Stomach (tissue), 9 donors: Measurements from ENCODE around the gene DISC1. TPM values are rescaled to one million over a fixed set of nuclear protein-coding genes. Genes with fewer than 3 reads are reported as not detected.

Source experiments
- DNase-seq, 2 donors: peaks; one replicate each; pipeline versions ENCODE4 v3.0.0 to v3.0.0-alpha.2; 2013 to 2019
- H3K27ac ChIP-seq, 5 donors: fragments of 200-600 bp in 4 of 5; sonication (generic) in 4 of 5; one replicate each; pipeline ENCODE4 v1.5.1; 2013 to 2019; ENCODE audit warnings: mild to moderate bottlenecking in 1 of 5, moderate library complexity in 1 of 5
- H3K27me3 ChIP-seq, 3 donors: fragments of 200-600 bp; sonication (generic); one replicate each; pipeline ENCODE4 v1.5.1; 2017 to 2019; ENCODE audit warnings: mixed run types in 1 of 3
- H3K36me3 ChIP-seq, 4 donors: fragments of 200-600 bp; sonication (generic); 1 replicate in 3 of 4; 2 replicates in 1 of 4; pipeline ENCODE4 v1.5.1; 2016 to 2019
- H3K4me1 ChIP-seq, 4 donors: fragments of 200-600 bp; sonication (generic); one replicate each; pipeline ENCODE4 v1.5.1; 2016 to 2019
- H3K4me3 ChIP-seq, 4 donors: fragments of 200-600 bp; sonication (generic) in 3 of 4; one replicate each; pipeline ENCODE4 v1.5.1; 2016 to 2019; ENCODE audit warnings: mild to moderate bottlenecking in 1 of 4
- H3K9me3 ChIP-seq, 4 donors: fragments of 200-600 bp; sonication (generic); one replicate each; pipeline ENCODE4 v1.5.1; 2016 to 2019
- EP300 ChIP-seq: sonication (generic); formaldehyde crosslinking; IDR thresholded peaks from one replicate; pipeline ENCODE4 v1.6.1; 2017; ENCODE audit warnings: antibody characterized with exemption
- POLR2A ChIP-seq, 4 donors: fragments of 450-650 bp; IDR thresholded peaks; one replicate each; pipeline ENCODE4 v1.6.1; 2016; ENCODE audit warnings: antibody characterized with exemption in 4 of 4, control low read depth in 2 of 4, mild to moderate bottlenecking in 1 of 4, moderate library complexity in 1 of 4
- POLR2AphosphoS5 ChIP-seq, 3 donors: sonication (generic); formaldehyde crosslinking; IDR thresholded peaks; one replicate each; pipeline ENCODE4 v1.6.1; 2016; ENCODE audit warnings: antibody characterized with exemption in 3 of 3
- WGBS, 5 donors: extraction: QIAGEN DNeasy Blood & Tissue Kit in 3 of 5; methylation state at CpG; one replicate each; pipeline versions ENCODE4 v1.1.5 to v1.1.7; 2013 to 2018; 5-methylcytosine and 5-hydroxymethylcytosine counted together
- intact Hi-C: fragments of 100-400 bp; cut with DNase I; formaldehyde crosslinking; loops from one replicate; pipeline ENCODE4 v1.15.1; 2023; ENCODE audit warnings: low total_unique reads
- polyA plus RNA-seq, 3 donors: library from polyadenylated mRNA; stranded (reverse); fragments of 200-250 nt; gene quantifications; one replicate each; pipeline ENCODE4 v1.2.3, GENCODE V29; 2013
- total RNA-seq, 5 donors: library from RNA; depleted of rRNA; stranded (reverse); fragments of >200 nt; gene quantifications; one replicate each; pipeline versions ENCODE4 v1.1.0 to v1.2.3, GENCODE V29; 2014 to 2016
- TF ChIP-seq, protein P1 (sequence below), 7 experiments: fragments of 450-650 bp in 4 of 7; fragments of 200-600 bp in 3 of 7; sonication (generic) in 3 of 7; IDR thresholded peaks; one replicate each; pipeline ENCODE4 v1.5.1; 2016 to 2019; ENCODE audit warnings: antibody characterized with exemption in 7 of 7, control low read depth in 2 of 7, mild to moderate bottlenecking in 1 of 7
- donor health status: healthy with polysubstance abuse.
- donor health status: Bipolar disorder and iron deficiency.
- donor health status: healthy.

DISC1 gene
- total and polyA plus RNA-seq, 8 donors = 0.43 to 29.8 (median 1.6) TPM

DNA sequence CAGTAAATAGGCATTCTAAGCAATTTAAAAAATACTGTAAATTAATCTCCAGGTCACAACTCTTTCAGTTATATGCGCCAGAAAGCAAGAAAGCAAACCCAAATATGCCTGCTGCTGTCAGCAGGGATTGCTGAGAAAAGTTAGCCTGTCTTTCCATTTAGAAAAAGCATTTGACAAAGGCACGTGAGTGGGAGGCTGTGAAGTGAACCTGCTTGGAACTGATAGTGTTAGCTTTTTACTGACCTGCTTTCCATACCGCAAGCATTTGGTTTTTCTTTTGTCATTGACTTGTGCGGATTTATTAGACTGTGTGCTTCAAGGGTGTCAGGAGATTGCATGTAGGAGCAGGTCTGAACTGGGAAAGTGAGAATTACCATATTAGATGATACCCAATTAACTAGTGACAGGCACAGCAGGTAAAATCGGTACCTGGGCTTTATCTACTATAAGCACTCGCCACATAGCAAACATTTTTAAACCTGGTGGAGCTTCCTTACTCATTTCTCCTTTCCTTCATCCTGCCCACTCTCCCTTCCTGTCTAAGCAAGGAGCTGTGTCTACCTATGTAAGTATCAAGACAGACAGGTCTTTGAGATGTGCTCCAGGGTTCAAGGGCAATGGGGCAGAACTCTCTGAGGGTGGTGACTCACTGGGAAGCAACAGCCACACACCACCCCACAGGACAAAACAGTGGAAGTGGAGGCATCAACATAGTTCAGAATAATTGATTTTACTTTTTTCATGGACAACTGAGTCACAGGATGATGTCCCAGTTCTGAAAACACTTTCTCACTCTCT lies 323.9 kb downstream of the DISC1 start:
- TF ChIP-seq POLR2A (IDR thresholded peaks at IDR 0.05) = no peak
- TF ChIP-seq POLR2AphosphoS5 (IDR thresholded peaks at IDR 0.05) = no peak
- TF ChIP-seq, protein P1, sequence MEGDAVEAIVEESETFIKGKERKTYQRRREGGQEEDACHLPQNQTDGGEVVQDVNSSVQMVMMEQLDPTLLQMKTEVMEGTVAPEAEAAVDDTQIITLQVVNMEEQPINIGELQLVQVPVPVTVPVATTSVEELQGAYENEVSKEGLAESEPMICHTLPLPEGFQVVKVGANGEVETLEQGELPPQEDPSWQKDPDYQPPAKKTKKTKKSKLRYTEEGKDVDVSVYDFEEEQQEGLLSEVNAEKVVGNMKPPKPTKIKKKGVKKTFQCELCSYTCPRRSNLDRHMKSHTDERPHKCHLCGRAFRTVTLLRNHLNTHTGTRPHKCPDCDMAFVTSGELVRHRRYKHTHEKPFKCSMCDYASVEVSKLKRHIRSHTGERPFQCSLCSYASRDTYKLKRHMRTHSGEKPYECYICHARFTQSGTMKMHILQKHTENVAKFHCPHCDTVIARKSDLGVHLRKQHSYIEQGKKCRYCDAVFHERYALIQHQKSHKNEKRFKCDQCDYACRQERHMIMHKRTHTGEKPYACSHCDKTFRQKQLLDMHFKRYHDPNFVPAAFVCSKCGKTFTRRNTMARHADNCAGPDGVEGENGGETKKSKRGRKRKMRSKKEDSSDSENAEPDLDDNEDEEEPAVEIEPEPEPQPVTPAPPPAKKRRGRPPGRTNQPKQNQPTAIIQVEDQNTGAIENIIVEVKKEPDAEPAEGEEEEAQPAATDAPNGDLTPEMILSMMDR (IDR thresholded peaks at IDR 0.05) = no peak
- TF ChIP-seq EP300 = no peak
- intact Hi-C loops = no loop called here
- Histone ChIP-seq H3K36me3 (no peaks in the 10 kb centered on the region), H3K4me1 (peaks cover 0 to 6% (median 3%) of the 10 kb centered on the region in 4 donors), H3K27ac (no peak overlapping the region), H3K9me3 (peaks cover 0 to 5% (median 0%) of the 10 kb centered on the region in 4 donors), H3K27me3 (no peaks in the 10 kb centered on the region), H3K4me3 (no peak overlapping the region)
- no peak for DNase-seq
- WGBS, 5 donors = 44 to 60% (median 50%) methylated on average over 6 of the region's 6 CpGs

DNA sequence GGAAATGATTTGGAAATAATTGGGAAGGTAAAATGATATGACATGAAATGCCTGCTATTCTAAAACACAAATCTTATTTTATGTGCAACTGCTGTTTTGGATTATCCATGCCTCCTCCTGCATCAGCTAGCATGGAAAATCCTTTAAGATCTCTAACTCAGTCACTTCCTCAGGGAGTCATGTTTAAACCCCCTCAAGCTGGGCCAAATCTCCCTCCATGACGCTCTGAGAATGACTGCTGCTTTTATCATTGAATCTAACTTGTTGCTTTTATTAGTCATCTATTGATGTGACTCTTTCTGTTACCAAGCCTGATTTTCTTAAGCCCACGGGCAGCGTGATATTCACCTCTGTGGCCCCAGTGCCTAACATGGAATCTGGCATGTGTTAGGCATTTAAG lies 324.8 kb downstream of the DISC1 start:
- Histone ChIP-seq H3K4me3 (no peak overlapping the region), H3K4me1 (peaks cover 0 to 6% (median 3%) of the 10 kb centered on the region in 4 donors), H3K9me3 (peaks cover 0 to 7% (median 0%) of the 10 kb centered on the region in 4 donors), H3K36me3 (no peaks in the 10 kb centered on the region), H3K27ac (no peak overlapping the region), H3K27me3 (no peaks in the 10 kb centered on the region)
- intact Hi-C loops = no loop called here
- TF ChIP-seq, protein P1 (IDR thresholded peaks at IDR 0.05) = no peak
- no peak for TF ChIP-seq POLR2A (IDR thresholded peaks at IDR 0.05)
- TF ChIP-seq EP300 = no peak
- no peak for DNase-seq
- 60 to 86% (median 69%) methylated on average over 3 of the region's 3 CpGs for WGBS, 5 donors

DNA sequence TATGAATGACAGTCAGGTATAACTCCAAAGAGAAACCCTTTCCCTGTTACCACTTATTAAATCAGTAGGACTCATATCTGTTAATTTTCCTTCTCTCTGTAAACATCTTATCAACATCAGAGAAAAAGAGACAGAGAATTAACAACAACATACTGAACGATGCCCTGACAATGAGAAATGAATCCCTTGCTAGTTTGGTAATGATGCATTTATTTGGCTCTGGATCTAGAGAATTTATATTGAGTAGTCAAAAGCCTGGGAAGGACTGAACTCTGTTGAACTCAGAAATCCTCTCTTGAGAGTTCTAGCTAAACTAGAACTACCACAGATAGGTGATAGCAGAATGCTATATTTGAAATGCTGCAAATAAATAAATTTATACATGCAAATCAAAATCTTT lies 325.6 kb downstream of the DISC1 start:
- WGBS, 5 donors = 19 to 38% (median 29%) methylated on average over 1 of the region's 1 CpG
- intact Hi-C loops = no loop called here
- no peak for DNase-seq
- TF ChIP-seq POLR2AphosphoS5 (IDR thresholded peaks at IDR 0.05) = no peak
- no peaks in the 10 kb centered on the region for H3K27me3 ChIP-seq
- peaks cover 0 to 6% (median 3%) of the 10 kb centered on the region in 4 donors for H3K4me1 ChIP-seq
- H3K9me3 ChIP-seq = peaks cover 0 to 7% (median 6%) of the 10 kb centered on the region in 4 donors
- no peak overlapping the region for H3K27ac ChIP-seq
- H3K36me3 ChIP-seq = no peaks in the 10 kb centered on the region
- no peak overlapping the region for H3K4me3 ChIP-seq

DNA sequence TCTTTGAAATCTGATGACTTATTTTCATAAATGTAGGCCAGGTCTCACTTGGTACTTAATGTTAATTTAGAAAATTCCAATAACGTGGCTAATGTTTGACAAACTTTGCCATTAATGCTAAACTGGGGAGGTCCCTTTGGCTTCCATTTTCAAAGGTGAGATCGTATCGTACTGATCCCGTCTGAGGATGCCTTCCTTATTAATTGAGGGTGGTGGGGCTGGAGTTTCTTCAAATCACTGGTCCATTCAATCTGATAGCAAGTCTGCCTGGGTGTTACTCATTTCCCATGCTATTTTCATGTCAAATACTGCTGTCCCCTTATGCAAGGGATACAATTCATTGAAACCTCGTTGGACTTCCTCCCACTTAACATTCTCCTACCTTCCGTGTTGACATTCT lies 327.1 kb downstream of the DISC1 start:
- intact Hi-C loops = no loop called here
- H3K36me3 ChIP-seq = no peaks in the 10 kb centered on the region
- WGBS, 5 donors = 76 to 86% (median 81%) methylated on average over 6 of the region's 6 CpGs

More for the DNA sequence above, 327.1 kb downstream of the DISC1 start:
- no peak for TF ChIP-seq POLR2AphosphoS5 (IDR thresholded peaks at IDR 0.05)
- TF ChIP-seq, protein P1 (IDR thresholded peaks at IDR 0.05) = no peak
- TF ChIP-seq POLR2A (IDR thresholded peaks at IDR 0.05) = no peak
- no peak for TF ChIP-seq EP300
- H3K9me3 ChIP-seq = peaks cover 0 to 7% (median 6%) of the 10 kb centered on the region in 4 donors
- H3K4me3 ChIP-seq = no peak overlapping the region
- peaks cover 0 to 6% (median 3%) of the 10 kb centered on the region in 4 donors for H3K4me1 ChIP-seq
- H3K27ac ChIP-seq = no peak overlapping the region
- DNase-seq = no peak
- no peaks in the 10 kb centered on the region for H3K27me3 ChIP-seq
